ENCODE measurements around the gene NAV2. TPM values are rescaled to one million over a fixed set of nuclear protein-coding genes. Genes with fewer than 3 reads are reported as not detected.

The NAV2 gene
- total and polyA plus RNA-seq, 3 donors from 2014 or later = 3.4 to 6.0 (median 3.9) TPM

GRCh38 chr11:20010156-20010850 is 297.7 kb downstream of the NAV2 start:
- H3K9me3 ChIP-seq = no peaks in the 10 kb centered on the region
- H3K4me3 ChIP-seq = no peak overlapping the region
- intact Hi-C loops (cut with DNase I; ENCODE audit: low total_unique reads) = no loop called here
- TF ChIP-seq POLR2A (IDR thresholded peaks at IDR 0.05) = no peak
- TF ChIP-seq, protein P1, sequence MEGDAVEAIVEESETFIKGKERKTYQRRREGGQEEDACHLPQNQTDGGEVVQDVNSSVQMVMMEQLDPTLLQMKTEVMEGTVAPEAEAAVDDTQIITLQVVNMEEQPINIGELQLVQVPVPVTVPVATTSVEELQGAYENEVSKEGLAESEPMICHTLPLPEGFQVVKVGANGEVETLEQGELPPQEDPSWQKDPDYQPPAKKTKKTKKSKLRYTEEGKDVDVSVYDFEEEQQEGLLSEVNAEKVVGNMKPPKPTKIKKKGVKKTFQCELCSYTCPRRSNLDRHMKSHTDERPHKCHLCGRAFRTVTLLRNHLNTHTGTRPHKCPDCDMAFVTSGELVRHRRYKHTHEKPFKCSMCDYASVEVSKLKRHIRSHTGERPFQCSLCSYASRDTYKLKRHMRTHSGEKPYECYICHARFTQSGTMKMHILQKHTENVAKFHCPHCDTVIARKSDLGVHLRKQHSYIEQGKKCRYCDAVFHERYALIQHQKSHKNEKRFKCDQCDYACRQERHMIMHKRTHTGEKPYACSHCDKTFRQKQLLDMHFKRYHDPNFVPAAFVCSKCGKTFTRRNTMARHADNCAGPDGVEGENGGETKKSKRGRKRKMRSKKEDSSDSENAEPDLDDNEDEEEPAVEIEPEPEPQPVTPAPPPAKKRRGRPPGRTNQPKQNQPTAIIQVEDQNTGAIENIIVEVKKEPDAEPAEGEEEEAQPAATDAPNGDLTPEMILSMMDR (IDR thresholded peaks at IDR 0.05) = no peak
- 70 to 82% methylated on average over 8 of the region's 8 CpGs for WGBS, 2 donors
- H3K36me3 ChIP-seq (ENCODE audit: low read depth, missing control alignments) = no peaks in the 10 kb centered on the region
- H3K4me1 ChIP-seq = no peaks in the 10 kb centered on the region
- no peaks in the 10 kb centered on the region for H3K27me3 ChIP-seq
- DNase-seq = no peak
- no peak overlapping the region for H3K27ac ChIP-seq

DNA sequence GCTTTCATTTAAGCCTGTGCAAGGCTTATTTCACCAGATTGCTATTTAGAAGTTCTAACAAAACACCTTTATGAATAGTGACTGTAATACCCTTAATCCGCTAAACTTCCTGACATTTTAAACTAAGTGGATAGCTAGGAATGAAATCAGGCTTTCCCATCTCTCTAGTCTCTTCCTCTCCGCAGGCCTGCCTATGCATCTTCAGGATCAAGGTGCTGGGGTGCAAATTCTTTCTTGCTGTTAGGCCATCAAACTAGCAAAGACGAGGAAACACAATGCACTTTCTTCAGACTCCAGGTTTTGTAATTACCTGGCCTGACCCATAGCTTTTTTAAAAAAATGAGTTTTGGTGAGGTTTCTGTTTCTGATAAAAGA is 298.2 kb downstream of the NAV2 start:
- Histone ChIP-seq H3K36me3 (ENCODE audit: low read depth, missing control alignments) (no peaks in the 10 kb centered on the region), H3K27me3 (no peaks in the 10 kb centered on the region), H3K27ac (no peak overlapping the region), H3K9me3 (no peaks in the 10 kb centered on the region), H3K4me3 (no peak overlapping the region), H3K4me1 (no peaks in the 10 kb centered on the region)
- 87 to 90% methylated on average over 3 of the region's 3 CpGs for WGBS, 2 donors
- no peak for TF ChIP-seq POLR2A (IDR thresholded peaks at IDR 0.05)
- TF ChIP-seq, protein P1 (IDR thresholded peaks at IDR 0.05) = no peak
- no peak for DNase-seq
- intact Hi-C loops (cut with DNase I; ENCODE audit: low total_unique reads) = no loop called here

GRCh38 chr11:20011307-20011951 is 298.8 kb downstream of the NAV2 start:
- H3K4me1 ChIP-seq = no peaks in the 10 kb centered on the region
- no peak for DNase-seq
- H3K27me3 ChIP-seq = no peaks in the 10 kb centered on the region
- WGBS, 2 donors = 89 to 91% methylated on average over 5 of the region's 5 CpGs
- no peak overlapping the region for H3K4me3 ChIP-seq
- intact Hi-C loops (cut with DNase I; ENCODE audit: low total_unique reads) = no loop called here
- H3K27ac ChIP-seq = no peak overlapping the region
- no peaks in the 10 kb centered on the region for H3K36me3 ChIP-seq (ENCODE audit: low read depth, missing control alignments)
- TF ChIP-seq POLR2A (IDR thresholded peaks at IDR 0.05) = no peak
- TF ChIP-seq, protein P1 (IDR thresholded peaks at IDR 0.05) = no peak
- H3K9me3 ChIP-seq = no peaks in the 10 kb centered on the region

DNA sequence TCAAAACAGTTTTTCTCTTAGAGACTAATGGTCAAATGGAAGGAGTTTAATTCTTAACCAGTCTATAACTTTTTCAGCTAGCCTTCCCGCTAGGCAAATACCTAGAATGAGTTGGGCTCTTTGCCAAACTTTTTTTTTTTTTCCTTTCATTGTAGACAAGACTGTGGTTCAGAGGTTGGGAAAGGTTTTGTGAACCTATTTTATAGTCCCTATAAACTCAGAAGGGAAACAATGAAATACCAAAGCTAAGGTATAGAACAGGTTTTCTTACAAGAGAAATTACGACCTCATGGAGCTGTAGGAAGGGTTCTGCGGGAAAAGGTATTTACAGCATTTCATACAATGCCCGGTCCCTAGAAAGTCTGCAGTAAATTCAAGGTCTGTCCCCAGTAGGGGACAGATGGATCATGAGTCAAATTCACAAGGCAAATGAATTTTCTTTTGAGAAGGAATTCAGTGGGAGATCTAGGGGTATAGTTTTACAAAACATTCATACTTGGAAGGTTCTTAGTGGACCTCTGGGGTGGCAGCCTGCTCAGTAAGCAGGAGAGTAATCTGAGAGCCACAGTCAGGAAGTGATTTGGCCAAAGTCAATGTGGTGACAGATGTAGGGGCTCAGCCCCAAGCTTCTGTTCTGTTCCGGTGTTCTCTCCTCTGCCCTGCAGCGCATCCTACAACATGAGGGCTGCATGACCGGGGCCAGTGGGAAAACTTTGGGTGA is 300.9 kb downstream of the NAV2 start:
- H3K9me3 ChIP-seq = no peaks in the 10 kb centered on the region
- no peak for DNase-seq
- TF ChIP-seq, protein P1 (IDR thresholded peaks at IDR 0.05) = no peak
- TF ChIP-seq POLR2A (IDR thresholded peaks at IDR 0.05) = no peak
- H3K4me1 ChIP-seq = no peaks in the 10 kb centered on the region
- H3K4me3 ChIP-seq = no peak overlapping the region
- intact Hi-C loops (cut with DNase I; ENCODE audit: low total_unique reads) = no loop called here
- H3K27me3 ChIP-seq = no peaks in the 10 kb centered on the region
- no peak overlapping the region for H3K27ac ChIP-seq
- WGBS, 2 donors = 49 to 57% methylated on average over 7 of the region's 7 CpGs
- no peaks in the 10 kb centered on the region for H3K36me3 ChIP-seq (ENCODE audit: low read depth, missing control alignments)

Data from testis (tissue), 3 donors.